ENCODE data around the gene ABT1.

DNA sequence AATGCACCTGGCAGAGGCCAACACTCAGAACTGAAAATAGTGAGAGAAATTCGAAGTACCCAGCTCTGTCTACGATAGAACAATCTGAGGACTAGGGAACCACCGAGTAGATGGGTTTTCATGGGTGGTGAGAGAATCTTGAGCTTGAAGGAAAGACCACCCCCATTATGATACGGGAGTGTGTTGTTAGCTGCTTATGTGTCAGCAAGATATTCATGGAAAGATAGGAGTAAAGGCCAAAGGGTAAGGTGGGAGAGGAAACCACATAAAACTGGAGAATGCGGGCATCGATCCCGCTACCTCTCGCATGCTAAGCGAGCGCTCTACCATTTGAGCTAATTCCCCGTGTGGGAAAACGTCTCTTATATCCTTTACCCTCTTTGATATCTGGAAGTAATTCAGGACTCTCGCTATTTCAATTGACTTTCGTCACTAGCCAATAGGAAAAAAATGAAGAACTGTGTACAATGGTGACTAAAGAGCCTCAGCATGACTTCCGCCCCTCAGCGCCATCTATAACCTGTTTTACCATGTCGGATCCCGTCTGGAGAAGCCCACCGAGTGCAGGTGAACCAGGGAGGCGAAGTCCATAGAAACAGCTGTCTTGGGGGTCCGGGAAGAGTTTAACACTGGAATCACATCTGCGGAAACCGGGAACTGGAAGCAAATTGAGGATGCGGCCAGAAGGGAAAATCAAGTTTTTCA is 25.0 kb upstream of the ABT1 start:
- TF ChIP-seq, protein P1, sequence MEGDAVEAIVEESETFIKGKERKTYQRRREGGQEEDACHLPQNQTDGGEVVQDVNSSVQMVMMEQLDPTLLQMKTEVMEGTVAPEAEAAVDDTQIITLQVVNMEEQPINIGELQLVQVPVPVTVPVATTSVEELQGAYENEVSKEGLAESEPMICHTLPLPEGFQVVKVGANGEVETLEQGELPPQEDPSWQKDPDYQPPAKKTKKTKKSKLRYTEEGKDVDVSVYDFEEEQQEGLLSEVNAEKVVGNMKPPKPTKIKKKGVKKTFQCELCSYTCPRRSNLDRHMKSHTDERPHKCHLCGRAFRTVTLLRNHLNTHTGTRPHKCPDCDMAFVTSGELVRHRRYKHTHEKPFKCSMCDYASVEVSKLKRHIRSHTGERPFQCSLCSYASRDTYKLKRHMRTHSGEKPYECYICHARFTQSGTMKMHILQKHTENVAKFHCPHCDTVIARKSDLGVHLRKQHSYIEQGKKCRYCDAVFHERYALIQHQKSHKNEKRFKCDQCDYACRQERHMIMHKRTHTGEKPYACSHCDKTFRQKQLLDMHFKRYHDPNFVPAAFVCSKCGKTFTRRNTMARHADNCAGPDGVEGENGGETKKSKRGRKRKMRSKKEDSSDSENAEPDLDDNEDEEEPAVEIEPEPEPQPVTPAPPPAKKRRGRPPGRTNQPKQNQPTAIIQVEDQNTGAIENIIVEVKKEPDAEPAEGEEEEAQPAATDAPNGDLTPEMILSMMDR (IDR thresholded peaks at IDR 0.05; ENCODE audit: low read length) = no peak
- no peak for TF ChIP-seq EZH2 (optimal IDR thresholded peaks at IDR 0.05; ENCODE audit: low read depth, low read length)

Data from MM.1S (cell line).